Activated naive CD4-positive, alpha-beta T cell treated with anti-CD3 and anti-CD28 coated beads, Interleukin-2, amount 50 U/mL, for 24 hours (primary cell): Measurements from ENCODE around the gene BRD3OS.
"Not testable (repeated sequence)": the region's sequence is repeated elsewhere in the genome, so short reads cannot be mapped to it uniquely, and the experiment has no call there.

Experiments used
- H3K27ac Mint-ChIP-seq: one replicate; pipeline ENCODE4 v1.8.0; 2021; ENCODE audit warnings: mild to moderate bottlenecking, mixed read lengths
- H3K27me3 Mint-ChIP-seq: one replicate; pipeline ENCODE4 v1.8.0; 2021; ENCODE audit warnings: mixed read lengths
- H3K36me3 Mint-ChIP-seq: one replicate; pipeline ENCODE4 v1.8.0; 2021; ENCODE audit warnings: mixed read lengths
- H3K4me1 Mint-ChIP-seq: one replicate; pipeline ENCODE4 v1.8.0; 2021; ENCODE audit warnings: mixed read lengths
- H3K4me3 Mint-ChIP-seq: one replicate; pipeline ENCODE4 v1.8.0; 2021; ENCODE audit warnings: mild to moderate bottlenecking, mixed read lengths
- H3K9me3 Mint-ChIP-seq: one replicate; pipeline ENCODE4 v1.8.0; 2021; ENCODE audit warnings: mixed read lengths

The BRD3OS gene

GRCh38 chr9:134067904-134068743 lies 42.8 kb downstream of the BRD3OS start, which contains the start of gene BRD3:
Gene BRD3, minus strand, starts transcription at chr9:134068026. Its CDS starts 14,549 bp downstream, at chr9:134053477.
- Mint-ChIP-seq H3K36me3 (no peaks in the 10 kb centered on the region), H3K4me1 (peaks cover 38% of the 10 kb centered on the region), H3K9me3 (no peaks in the 10 kb centered on the region), H3K27ac (peak within 1 kb of the TSS; percentile 80), H3K27me3 (peaks cover 2% of the 10 kb centered on the region), H3K4me3 (peak within 1 kb of the TSS; percentile 89)

DNA sequence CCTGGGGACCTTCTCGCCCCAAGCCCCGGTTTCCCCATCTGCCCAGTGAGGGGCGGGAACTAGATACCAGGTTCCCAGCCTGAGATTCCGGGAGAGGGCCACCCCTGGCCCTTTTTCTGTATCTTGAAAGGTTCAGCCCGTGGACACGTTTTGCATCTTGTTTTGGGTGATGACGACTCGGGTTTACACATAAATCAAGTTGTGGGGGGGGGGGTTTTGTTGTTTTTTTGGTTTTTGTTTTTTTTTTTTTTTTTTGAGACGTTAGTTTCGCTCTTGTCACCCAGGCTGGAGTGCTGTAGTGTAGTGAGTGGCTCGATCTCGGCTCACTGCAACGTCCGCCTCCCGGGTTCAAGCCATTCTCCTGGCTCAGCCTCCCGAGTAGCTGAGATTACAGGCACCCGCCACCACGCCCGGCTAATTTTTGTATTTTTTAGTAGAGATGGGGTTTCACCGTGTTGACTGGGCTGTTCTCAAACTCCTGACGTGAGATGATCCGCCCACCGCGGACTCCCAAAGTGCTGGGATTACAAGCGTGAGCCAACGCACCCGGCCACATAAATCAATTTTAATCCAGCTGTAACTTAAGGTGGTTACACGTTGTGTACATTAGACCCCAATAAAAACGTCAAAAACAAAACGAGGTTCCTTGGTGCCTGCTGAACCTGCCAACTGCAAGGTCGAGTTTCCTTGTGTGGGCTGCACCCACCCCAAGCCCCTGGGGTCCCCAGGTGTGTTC lies 43.6 kb downstream of the BRD3OS start:
- Mint-ChIP-seq H3K27me3 (peaks cover 2% of the 10 kb centered on the region), H3K9me3 (no peaks in the 10 kb centered on the region), H3K27ac (peak overlapping the region; percentile 80), H3K4me3 (peak overlapping the region; percentile 84), H3K36me3 (no peaks in the 10 kb centered on the region), H3K4me1 (peaks cover 31% of the 10 kb centered on the region)

DNA sequence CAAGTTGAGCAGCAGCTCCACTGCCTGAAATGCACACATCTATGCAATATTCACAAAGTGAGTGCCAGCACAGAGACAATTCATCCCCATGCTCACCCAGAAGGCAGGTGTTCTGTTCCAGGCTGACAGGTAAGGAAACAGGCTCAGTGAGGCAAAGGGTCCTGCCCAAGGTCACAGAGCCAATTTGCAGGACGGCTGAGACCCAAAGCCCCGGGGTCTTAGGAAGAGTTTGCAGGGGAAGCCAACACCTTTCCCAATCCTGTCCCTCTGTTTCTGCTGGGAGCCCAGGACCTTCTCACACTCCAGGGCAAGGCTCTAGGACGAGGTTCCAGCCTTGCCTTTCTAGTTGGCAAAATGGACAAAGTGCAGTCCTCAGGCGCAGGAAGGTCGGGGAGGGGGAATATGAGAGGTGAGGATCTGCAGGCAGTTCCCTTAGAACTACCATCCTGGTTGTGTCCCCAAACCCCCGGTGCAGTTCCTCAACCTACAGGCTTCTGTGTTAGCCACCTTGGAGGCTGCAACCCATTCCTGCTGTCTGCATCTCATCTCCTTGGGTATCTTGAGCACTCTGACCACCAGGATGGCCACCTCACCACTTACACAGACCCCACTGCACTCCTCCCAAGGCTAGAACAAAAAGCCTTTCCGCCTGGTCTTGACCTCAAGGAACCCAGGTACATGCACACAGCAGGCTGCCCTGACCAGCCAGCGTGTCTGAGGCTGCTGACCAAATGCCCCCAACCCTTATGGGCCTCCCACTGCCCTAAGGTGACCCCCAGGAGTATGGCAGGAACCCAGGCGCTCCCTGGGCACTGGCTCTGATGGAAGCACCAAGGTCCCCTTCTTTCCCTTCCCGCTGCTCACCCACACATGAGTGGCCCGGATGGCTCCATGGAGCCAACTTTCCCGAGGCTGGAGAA lies 44.5 kb downstream of the BRD3OS start:
- peaks cover 27% of the 10 kb centered on the region for H3K4me1 Mint-ChIP-seq
- H3K9me3 Mint-ChIP-seq = no peaks in the 10 kb centered on the region
- no peak overlapping the region for H3K27ac Mint-ChIP-seq
- peak overlapping the region; percentile 84 for H3K4me3 Mint-ChIP-seq
- H3K27me3 Mint-ChIP-seq = peaks cover 2% of the 10 kb centered on the region
- H3K36me3 Mint-ChIP-seq = no peaks in the 10 kb centered on the region

GRCh38 chr9:134071149-134071548 lies 45.9 kb downstream of the BRD3OS start:
- H3K27me3 Mint-ChIP-seq = peaks cover 2% of the 10 kb centered on the region
- H3K9me3 Mint-ChIP-seq = no peaks in the 10 kb centered on the region
- H3K4me3 Mint-ChIP-seq = no peak overlapping the region
- peaks cover 13% of the 10 kb centered on the region for H3K4me1 Mint-ChIP-seq
- H3K36me3 Mint-ChIP-seq = no peaks in the 10 kb centered on the region
- H3K27ac Mint-ChIP-seq = no peak overlapping the region

GRCh38 chr9:134072683-134073082 lies 47.4 kb downstream of the BRD3OS start:
- not testable (repeated sequence) for H3K4me1 Mint-ChIP-seq, H3K9me3 Mint-ChIP-seq, H3K4me3 Mint-ChIP-seq, H3K27me3 Mint-ChIP-seq, H3K36me3 Mint-ChIP-seq, H3K27ac Mint-ChIP-seq

DNA sequence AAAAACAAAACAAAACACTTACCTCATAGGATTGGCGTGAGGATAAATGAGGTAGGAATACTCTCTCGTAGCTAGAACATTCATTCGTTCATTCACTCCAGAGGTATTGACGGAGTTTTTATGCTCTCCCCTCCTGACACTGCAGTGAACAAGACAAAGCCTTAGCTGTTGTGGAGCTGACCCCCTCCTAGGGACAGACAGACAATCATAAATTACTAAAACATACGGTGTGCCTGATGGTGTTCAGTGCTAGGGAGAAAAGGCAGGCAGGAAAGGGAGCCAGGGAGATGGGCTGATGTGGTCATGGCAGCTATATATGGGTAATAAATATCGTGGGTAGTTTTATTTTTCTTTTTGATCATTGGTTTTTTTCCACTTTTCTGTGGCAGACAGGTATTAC lies 48.2 kb downstream of the BRD3OS start:
- Mint-ChIP-seq H3K4me3 (no peak overlapping the region), H3K4me1 (peaks cover 8% of the 10 kb centered on the region), H3K27me3 (peaks cover 4% of the 10 kb centered on the region), H3K36me3 (peaks cover 4% of the 10 kb centered on the region), H3K9me3 (no peaks in the 10 kb centered on the region), H3K27ac (no peak overlapping the region)

DNA sequence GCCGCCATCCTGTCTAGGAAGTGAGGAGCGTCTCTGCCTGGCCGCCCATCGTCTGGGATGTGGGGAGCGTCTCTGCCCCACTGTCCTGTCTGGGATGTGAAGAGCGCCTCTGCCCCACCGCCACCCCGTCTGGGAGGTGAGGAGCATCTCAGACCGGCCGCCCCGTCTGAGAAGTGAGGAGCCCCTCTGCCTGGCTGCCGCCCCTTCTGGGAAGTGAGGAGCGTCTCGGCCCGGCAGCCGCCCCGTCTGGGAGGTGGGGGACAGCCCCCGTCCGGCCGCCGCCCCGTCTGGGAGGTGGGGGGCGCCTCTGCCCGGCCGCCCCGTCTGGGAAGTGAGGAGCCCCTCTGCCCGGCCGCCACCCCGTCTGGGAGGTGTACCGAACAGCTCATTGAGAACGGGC lies 50.4 kb downstream of the BRD3OS start:
- not testable (repeated sequence) for H3K27me3 Mint-ChIP-seq, H3K4me3 Mint-ChIP-seq, H3K9me3 Mint-ChIP-seq, H3K27ac Mint-ChIP-seq, H3K4me1 Mint-ChIP-seq, H3K36me3 Mint-ChIP-seq

DNA sequence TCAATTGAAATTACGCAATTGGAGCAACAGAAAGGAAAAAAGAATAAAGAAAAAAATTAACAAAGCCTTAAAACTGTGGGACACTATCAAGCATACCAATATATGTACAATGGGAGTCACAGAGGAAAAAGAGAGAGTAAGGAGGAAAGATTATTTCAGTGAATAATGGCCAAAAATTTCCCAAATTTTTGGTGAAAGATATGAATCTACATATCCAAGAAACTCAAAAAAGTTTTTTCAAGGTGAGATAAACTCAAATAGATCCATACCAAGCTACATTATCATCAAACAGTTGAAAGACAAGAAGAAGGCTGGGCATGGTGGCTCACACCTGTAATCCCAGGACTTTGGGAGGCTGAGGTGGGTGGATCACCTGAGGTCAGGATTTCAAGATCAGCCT lies 51.4 kb downstream of the BRD3OS start:
- H3K4me1 Mint-ChIP-seq = no peaks in the 10 kb centered on the region
- H3K36me3 Mint-ChIP-seq = peaks cover 4% of the 10 kb centered on the region
- H3K27ac Mint-ChIP-seq = no peak overlapping the region
- no peak overlapping the region for H3K4me3 Mint-ChIP-seq
- peaks cover 6% of the 10 kb centered on the region for H3K9me3 Mint-ChIP-seq
- peaks cover 6% of the 10 kb centered on the region for H3K27me3 Mint-ChIP-seq
